ENCODE data around the gene ZC3H6.
"Not testable (repeated sequence)": the region's sequence is repeated elsewhere in the genome, so short reads cannot be mapped to it uniquely, and the experiment has no call there.

- TF ChIP-seq CTCF, POLR2A (IDR thresholded peaks at IDR 0.05): not testable (repeated sequence)
These were observed 6.7 kb downstream of the ZC3H6 start for GRCh38 chr2:112282066-112282465.
